Measurements from ENCODE around the gene ANXA3.

GRCh38 chr4:78591404-78591803 lies 39.8 kb downstream of the ANXA3 start:
- TF ChIP-seq CTCF (IDR thresholded peaks at IDR 0.05; ENCODE audit: insufficient read depth, low read depth, low read length) (no peak), EZH2 (IDR thresholded peaks at IDR 0.05; ENCODE audit: insufficient read depth, low read length) (no peak)
